Measurements from ENCODE around the gene TTC34. TPM values are rescaled to one million over a fixed set of nuclear protein-coding genes. Genes with fewer than 3 reads are reported as not detected.

Gene TTC34
- total and polyA plus RNA-seq, 2 of the 13 experiments (the other 11 are each of a cell fraction or from before 2014, with no cell fraction given): 0.07 to 0.11 TPM

GRCh38 chr1:2606881-2607621 lies 194.4 kb downstream of the TTC34 start:
- in situ Hi-C loops (cut with HindIII; ENCODE audit: extremely low pct_ligation_motif_present, low pct_unique_long_range_greater_than_20kb): no loop called here
- ChIA-PET CTCF (ENCODE audit: low intra/inter-chr PET ratio, low total read pairs) (no interaction called here), POLR2A (no interaction called here)
- H3K4me2 ChIP-seq (ENCODE audit: low read depth, low read length): no peak overlapping the region
- H3K79me2 ChIP-seq (ENCODE audit: insufficient read depth, low read length): no peaks in the 10 kb centered on the region
- no TSS peak for BruUV-seq (replicated peaks)
- H3K4me1 ChIP-seq (ENCODE audit: insufficient read depth, low read length): no peaks in the 10 kb centered on the region
- ATAC-seq: no peak
- H3K27me3 ChIP-seq (ENCODE audit: control insufficient read depth in 1 of 2, insufficient read depth in 2 of 2, low read length in 2 of 2): peaks cover 14 to 73% of the 10 kb centered on the region in 2 experiments; a peak in 4 of 5 replicates
- H4K20me1 ChIP-seq (ENCODE audit: insufficient read depth, low read length): no peaks in the 10 kb centered on the region
- intact Hi-C loops (cut with micrococcal nuclease; ENCODE audit: unreplicated experiment): no loop called here
- no peak overlapping the region for H3K27ac ChIP-seq (ENCODE audit: extremely low read length, insufficient read depth, low read length)
- no peak overlapping the region for H3K9ac ChIP-seq (ENCODE audit: insufficient read depth, low read depth, low read length)
- TF ChIP-seq REPIN1 (CRISPR knock-in tag; IDR thresholded peaks at IDR 0.05; ENCODE audit: borderline replicate concordance, low read depth) (no peak), TRIM22 (IDR thresholded peaks at IDR 0.05) (no peak), ZBTB38 (CRISPR knock-in tag; IDR thresholded peaks at IDR 0.05) (no peak), CBFB (CRISPR knock-in tag; IDR thresholded peaks at IDR 0.05) (no peak), RARA (CRISPR knock-in tag; IDR thresholded peaks at IDR 0.05) (no peak), ZNF367 (CRISPR knock-in tag; IDR thresholded peaks at IDR 0.05; ENCODE audit: borderline replicate concordance) (no peak), ZNF33A (CRISPR knock-in tag; IDR thresholded peaks at IDR 0.05; ENCODE audit: borderline replicate concordance) (no peak), ZKSCAN1 (IDR thresholded peaks at IDR 0.05; ENCODE audit: low read length) (no peak), ZFP37 (CRISPR knock-in tag; IDR thresholded peaks at IDR 0.05; ENCODE audit: borderline replicate concordance) (no peak), ZNF337 (CRISPR knock-in tag; IDR thresholded peaks at IDR 0.05; ENCODE audit: borderline replicate concordance, low read depth) (no peak)
- TF ChIP-seq, protein P1, sequence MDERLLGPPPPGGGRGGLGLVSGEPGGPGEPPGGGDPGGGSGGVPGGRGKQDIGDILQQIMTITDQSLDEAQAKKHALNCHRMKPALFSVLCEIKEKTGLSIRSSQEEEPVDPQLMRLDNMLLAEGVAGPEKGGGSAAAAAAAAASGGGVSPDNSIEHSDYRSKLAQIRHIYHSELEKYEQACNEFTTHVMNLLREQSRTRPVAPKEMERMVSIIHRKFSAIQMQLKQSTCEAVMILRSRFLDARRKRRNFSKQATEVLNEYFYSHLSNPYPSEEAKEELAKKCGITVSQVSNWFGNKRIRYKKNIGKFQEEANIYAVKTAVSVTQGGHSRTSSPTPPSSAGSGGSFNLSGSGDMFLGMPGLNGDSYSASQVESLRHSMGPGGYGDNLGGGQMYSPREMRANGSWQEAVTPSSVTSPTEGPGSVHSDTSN (CRISPR knock-in tag; IDR thresholded peaks at IDR 0.05): no peak
- H3K4me3 ChIP-seq (replicated peaks in 1 of 3; ENCODE audit: insufficient read depth in 1 of 3, low read depth in 2 of 3, low read length in 3 of 3): no peak overlapping the region
- no peak overlapping the region for H2AFZ ChIP-seq (ENCODE audit: low read length)
- no peaks in the 10 kb centered on the region for H3K9me3 ChIP-seq (ENCODE audit: low read length)
- 24% methylated on average over 24 of the region's 36 CpGs for WGBS (ENCODE audit: low lambda C conversion rate)
- FAIRE-seq: no peak
- H3K36me3 ChIP-seq (replicated peaks in 1 of 2; ENCODE audit: control insufficient read depth in 1 of 2, insufficient read depth in 2 of 2, low read length in 2 of 2): no peaks in the 10 kb centered on the region
- no peak for DNase-seq (ENCODE audit: low spot score)

Measured in HepG2 (cell line).